ENCODE results near the gene TRAK2.
"Not testable (repeated sequence)": the region's sequence is repeated elsewhere in the genome, so short reads cannot be mapped to it uniquely, and the experiment has no call there.

TRAK2 gene

GRCh38 chr2:201419057-201419635 lies 32.1 kb downstream of the TRAK2 start:
- no peak for DNase-seq (ENCODE audit: low read depth, low spot score)

- DNase-seq (ENCODE audit: low read depth, low spot score), result no peak
Observed at GRCh38 chr2:201415149-201415548, 36.1 kb downstream of the TRAK2 start.

GRCh38 chr2:201414099-201415023 lies 36.9 kb downstream of the TRAK2 start:
- DNase-seq (ENCODE audit: low read depth, low spot score), result no peak

- no peak for DNase-seq (ENCODE audit: low read depth, low spot score)
Observed at GRCh38 chr2:201413552-201413951, 37.7 kb downstream of the TRAK2 start.

- no peak for DNase-seq (ENCODE audit: low read depth, low spot score)
Observed at GRCh38 chr2:201413143-201413542, 38.1 kb downstream of the TRAK2 start.

GRCh38 chr2:201411421-201411820 lies 39.8 kb downstream of the TRAK2 start:
- no peak for DNase-seq (ENCODE audit: low read depth, low spot score)

- DNase-seq (ENCODE audit: low read depth, low spot score), result no peak
Observed at GRCh38 chr2:201408931-201409330, 42.3 kb downstream of the TRAK2 start.

- no peak for DNase-seq (ENCODE audit: low read depth, low spot score)
Observed at GRCh38 chr2:201407265-201407664, 44.0 kb downstream of the TRAK2 start.

- no peak for DNase-seq (ENCODE audit: low read depth, low spot score)
Observed at GRCh38 chr2:201406077-201406662, 45.1 kb downstream of the TRAK2 start.

GRCh38 chr2:201404699-201405280 lies 46.5 kb downstream of the TRAK2 start:
- no peak for DNase-seq (ENCODE audit: low read depth, low spot score)

- DNase-seq (ENCODE audit: low read depth, low spot score), result no peak
Observed at GRCh38 chr2:201403880-201404279, 47.4 kb downstream of the TRAK2 start.

GRCh38 chr2:201402651-201403562 lies 48.4 kb downstream of the TRAK2 start:
- no peak for DNase-seq (ENCODE audit: low read depth, low spot score)

GRCh38 chr2:201401815-201402214 lies 49.4 kb downstream of the TRAK2 start:
- DNase-seq (ENCODE audit: low read depth, low spot score), result no peak

- no peak for DNase-seq (ENCODE audit: low read depth, low spot score)
Observed at GRCh38 chr2:201396595-201396994, 54.7 kb downstream of the TRAK2 start.

- DNase-seq (ENCODE audit: low read depth, low spot score), result no peak
Observed at GRCh38 chr2:201383136-201383535, 68.1 kb downstream of the TRAK2 start.

- DNase-seq (ENCODE audit: low read depth, low spot score), result no peak
Observed at GRCh38 chr2:201378496-201379397, 72.5 kb downstream of the TRAK2 start.

- no peak for DNase-seq (ENCODE audit: low read depth, low spot score)
Observed at GRCh38 chr2:201377218-201377617, 74.0 kb downstream of the TRAK2 start.

- DNase-seq (ENCODE audit: low read depth, low spot score), result no peak
Observed at GRCh38 chr2:201369775-201370174, 81.5 kb downstream of the TRAK2 start.

GRCh38 chr2:201369318-201369717 lies 81.9 kb downstream of the TRAK2 start:
- not testable (repeated sequence) for DNase-seq (ENCODE audit: low read depth, low spot score)

- no peak for DNase-seq (ENCODE audit: low read depth, low spot score)
Observed at GRCh38 chr2:201366146-201366545, 85.1 kb downstream of the TRAK2 start.
